ENCODE data around the gene IGFBPL1. TPM values are rescaled to one million over a fixed set of nuclear protein-coding genes. Genes with fewer than 3 reads are reported as not detected.

IGFBPL1 gene
- total RNA-seq, 1 donor from 2014 or later, result 26.7 TPM

DNA sequence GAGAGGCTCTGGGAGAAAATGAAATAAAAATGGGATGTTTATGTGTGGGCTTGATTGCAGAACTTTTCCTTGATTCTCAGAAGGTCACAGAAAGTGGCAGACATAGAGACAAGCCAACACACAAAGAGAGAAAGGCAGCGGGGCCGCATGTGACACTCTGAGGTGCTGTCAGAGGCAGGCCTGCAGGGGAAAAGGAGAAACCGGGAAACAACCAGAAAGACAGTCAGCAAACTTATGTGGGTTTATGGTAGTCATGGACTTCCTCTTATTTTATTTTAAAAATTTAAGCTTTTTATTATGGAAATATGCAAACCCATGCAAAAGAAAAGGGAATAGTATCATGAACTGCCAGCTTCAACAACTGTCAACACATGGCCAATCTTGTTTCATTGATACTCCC lies 16.3 kb upstream of the IGFBPL1 start:
- Mint-ChIP-seq H3K9me3 (no peaks in the 10 kb centered on the region), H3K4me1 (ENCODE audit: unreplicated experiment) (peaks cover 8% of the 10 kb centered on the region), H3K4me3 (no peak overlapping the region), H3K27me3 (no peaks in the 10 kb centered on the region), H3K27ac (no peak overlapping the region), H3K36me3 (no peaks in the 10 kb centered on the region)
- no peak for DNase-seq (ENCODE audit: extremely low spot score, unreplicated experiment)
- TF ChIP-seq, protein P1, sequence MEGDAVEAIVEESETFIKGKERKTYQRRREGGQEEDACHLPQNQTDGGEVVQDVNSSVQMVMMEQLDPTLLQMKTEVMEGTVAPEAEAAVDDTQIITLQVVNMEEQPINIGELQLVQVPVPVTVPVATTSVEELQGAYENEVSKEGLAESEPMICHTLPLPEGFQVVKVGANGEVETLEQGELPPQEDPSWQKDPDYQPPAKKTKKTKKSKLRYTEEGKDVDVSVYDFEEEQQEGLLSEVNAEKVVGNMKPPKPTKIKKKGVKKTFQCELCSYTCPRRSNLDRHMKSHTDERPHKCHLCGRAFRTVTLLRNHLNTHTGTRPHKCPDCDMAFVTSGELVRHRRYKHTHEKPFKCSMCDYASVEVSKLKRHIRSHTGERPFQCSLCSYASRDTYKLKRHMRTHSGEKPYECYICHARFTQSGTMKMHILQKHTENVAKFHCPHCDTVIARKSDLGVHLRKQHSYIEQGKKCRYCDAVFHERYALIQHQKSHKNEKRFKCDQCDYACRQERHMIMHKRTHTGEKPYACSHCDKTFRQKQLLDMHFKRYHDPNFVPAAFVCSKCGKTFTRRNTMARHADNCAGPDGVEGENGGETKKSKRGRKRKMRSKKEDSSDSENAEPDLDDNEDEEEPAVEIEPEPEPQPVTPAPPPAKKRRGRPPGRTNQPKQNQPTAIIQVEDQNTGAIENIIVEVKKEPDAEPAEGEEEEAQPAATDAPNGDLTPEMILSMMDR (conservative IDR thresholded peaks at IDR 0.05), result no peak

DNA sequence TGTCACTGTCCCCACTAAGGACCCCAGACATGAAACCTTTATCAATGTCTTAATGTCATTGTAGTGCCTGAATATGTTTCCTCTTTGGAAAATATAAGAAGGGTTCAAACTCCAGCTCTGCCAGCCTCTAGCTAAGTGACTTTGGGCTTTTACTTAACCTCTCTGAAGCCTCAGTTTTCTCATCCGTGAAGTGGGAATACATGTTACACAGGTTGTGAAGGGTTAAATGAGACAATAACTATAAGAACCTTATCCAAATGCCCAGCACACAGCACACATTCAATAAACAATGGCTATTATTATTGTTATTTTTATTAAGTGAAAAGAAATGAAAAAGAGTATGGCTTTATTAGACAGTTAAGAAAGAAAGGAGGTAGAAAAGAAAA lies 15.7 kb upstream of the IGFBPL1 start:
- no peak overlapping the region for H3K4me3 Mint-ChIP-seq
- TF ChIP-seq, protein P1 (conservative IDR thresholded peaks at IDR 0.05), result no peak
- no peak for DNase-seq (ENCODE audit: extremely low spot score, unreplicated experiment)
- no peak overlapping the region for H3K27ac Mint-ChIP-seq
- H3K27me3 Mint-ChIP-seq, result no peaks in the 10 kb centered on the region
- no peaks in the 10 kb centered on the region for H3K36me3 Mint-ChIP-seq
- peaks cover 8% of the 10 kb centered on the region for H3K4me1 Mint-ChIP-seq (ENCODE audit: unreplicated experiment)
- H3K9me3 Mint-ChIP-seq, result no peaks in the 10 kb centered on the region

DNA sequence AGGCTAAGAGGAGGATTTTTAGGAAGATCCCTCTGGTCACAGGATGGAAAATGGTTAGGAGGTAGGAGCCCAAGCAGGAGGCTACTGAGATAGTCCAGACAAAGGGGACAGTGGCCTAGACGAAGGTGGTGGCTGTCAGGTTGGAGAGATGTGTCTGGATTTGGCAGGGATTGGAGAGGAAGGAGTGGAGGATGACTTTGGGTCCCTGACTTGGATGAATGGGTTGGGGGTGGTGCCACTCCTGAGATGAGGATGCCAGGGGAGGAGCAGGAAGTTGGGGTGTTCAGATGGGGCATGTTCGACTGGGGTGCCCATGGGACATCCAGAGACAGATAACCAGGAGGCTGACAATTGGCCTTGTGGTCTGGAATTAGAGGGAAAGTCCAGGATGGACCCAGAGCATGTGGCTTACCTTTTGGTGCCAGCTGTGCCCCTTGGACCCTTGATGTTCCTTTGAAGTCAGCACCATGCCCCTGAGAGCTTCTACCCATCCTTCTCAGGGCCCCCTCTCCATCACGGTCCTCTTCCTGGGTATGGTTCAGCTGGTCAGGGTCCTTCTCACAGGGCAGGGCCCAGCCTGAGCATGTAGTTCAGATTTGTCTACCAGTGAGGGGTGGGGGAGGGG lies 15.1 kb upstream of the IGFBPL1 start:
- H3K4me3 Mint-ChIP-seq, result no peak overlapping the region
- no peaks in the 10 kb centered on the region for H3K9me3 Mint-ChIP-seq
- H3K27me3 Mint-ChIP-seq, result no peaks in the 10 kb centered on the region
- no peak for DNase-seq (ENCODE audit: extremely low spot score, unreplicated experiment)
- TF ChIP-seq, protein P1 (conservative IDR thresholded peaks at IDR 0.05), result no peak
- H3K4me1 Mint-ChIP-seq (ENCODE audit: unreplicated experiment), result peaks cover 9% of the 10 kb centered on the region
- H3K36me3 Mint-ChIP-seq, result no peaks in the 10 kb centered on the region
- no peak overlapping the region for H3K27ac Mint-ChIP-seq

DNA sequence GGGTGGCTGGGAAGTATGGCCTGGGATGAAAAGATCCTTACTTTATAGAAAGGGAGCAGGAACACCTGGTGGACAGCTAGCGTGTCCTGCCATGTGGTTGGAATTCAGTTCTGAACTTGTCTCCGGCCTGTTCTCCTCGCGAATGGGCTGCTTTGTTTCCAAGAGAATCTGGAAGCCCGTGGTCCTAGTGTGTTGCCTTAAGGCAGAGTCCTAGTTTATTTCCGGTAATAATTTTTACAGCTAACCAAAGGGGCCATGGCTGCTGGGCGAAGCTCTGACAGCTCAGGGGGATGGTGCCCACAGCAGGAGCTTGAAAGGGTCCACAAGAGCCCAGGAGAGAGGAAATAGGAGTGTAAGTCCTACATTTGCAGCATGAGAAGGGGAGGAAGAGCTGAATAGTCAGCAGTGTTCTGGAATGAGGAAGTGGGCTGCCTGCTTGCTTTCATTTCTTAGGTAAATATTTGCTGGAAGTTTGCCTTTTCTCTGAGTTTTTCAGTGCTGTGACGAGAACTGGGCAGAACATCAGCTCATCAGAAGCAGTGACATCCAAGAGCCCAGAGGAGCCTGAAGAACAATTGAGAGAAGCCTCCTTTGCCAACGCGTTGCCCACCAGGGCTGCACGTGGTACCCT lies 13.1 kb upstream of the IGFBPL1 start:
- H3K4me1 Mint-ChIP-seq (ENCODE audit: unreplicated experiment), result peaks cover 6% of the 10 kb centered on the region
- no peak for DNase-seq (ENCODE audit: extremely low spot score, unreplicated experiment)
- no peaks in the 10 kb centered on the region for H3K36me3 Mint-ChIP-seq
- TF ChIP-seq, protein P1 (conservative IDR thresholded peaks at IDR 0.05), result no peak
- H3K4me3 Mint-ChIP-seq, result no peak overlapping the region
- H3K27me3 Mint-ChIP-seq, result no peaks in the 10 kb centered on the region
- no peaks in the 10 kb centered on the region for H3K9me3 Mint-ChIP-seq
- H3K27ac Mint-ChIP-seq, result peak overlapping the region; percentile 48

DNA sequence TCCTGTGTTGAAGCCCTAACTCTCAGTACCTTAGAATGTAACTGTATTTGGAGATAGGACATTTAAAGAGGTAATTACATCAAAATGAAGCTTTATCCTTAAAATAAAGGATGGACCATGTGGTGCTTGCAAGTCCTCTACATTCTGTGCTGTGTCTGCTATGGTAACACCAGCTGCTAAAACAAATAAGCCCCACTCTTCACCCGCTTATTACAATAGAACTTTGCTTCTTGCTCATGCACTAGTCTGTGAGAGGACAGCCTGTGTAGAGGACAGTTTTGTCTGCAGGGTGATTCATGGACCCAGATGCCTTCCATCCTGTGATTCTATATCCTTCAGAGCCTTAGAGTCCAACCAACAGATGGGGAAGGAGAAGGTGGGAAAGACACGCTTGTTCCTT lies 12.5 kb upstream of the IGFBPL1 start:
- TF ChIP-seq, protein P1 (conservative IDR thresholded peaks at IDR 0.05), result no peak
- Mint-ChIP-seq H3K36me3 (no peaks in the 10 kb centered on the region), H3K4me1 (ENCODE audit: unreplicated experiment) (peaks cover 6% of the 10 kb centered on the region), H3K27me3 (no peaks in the 10 kb centered on the region), H3K27ac (peak overlapping the region; percentile 48), H3K4me3 (no peak overlapping the region), H3K9me3 (no peaks in the 10 kb centered on the region)
- DNase-seq (ENCODE audit: extremely low spot score, unreplicated experiment), result no peak

Data from type B pancreatic cell (in vitro differentiated cells).